Brain microvascular endothelial cell (primary cell): ENCODE results near the gene HHATL.

Experiments
- DNase-seq: peaks from one replicate; pipeline ENCODE4 v3.0.0-alpha.2; 2020
- H3K27ac ChIP-seq: fragments of 250-450 bp; sonication (Bioruptor Pico); 2 replicates; pipeline ENCODE4 v1.5.1; 2020; ENCODE audit warnings: mild to moderate bottlenecking, moderate library complexity
- H3K27me3 ChIP-seq: fragments of 250-450 bp; sonication (Bioruptor Pico); replicated peaks from 2 replicates; pipeline ENCODE4 v1.5.1; 2020; ENCODE audit warnings: mild to moderate bottlenecking
- H3K36me3 ChIP-seq: fragments of 250-450 bp; sonication (Bioruptor Pico); replicated peaks from 2 replicates; pipeline ENCODE4 v1.5.1; 2020; ENCODE audit warnings: mild to moderate bottlenecking
- H3K4me3 ChIP-seq: 2 replicates; pipeline ENCODE4 v1.5.1; 2011; ENCODE audit warnings: low read depth, mild to moderate bottlenecking, control low read depth, low read length, moderate library complexity
- in situ Hi-C: cut with HindIII; loops from 2 replicates; pipeline ENCODE4 v1.10.0; 2017; ENCODE audit warnings: low sequenced_read_pairs, low pct_ligation_motif_present
- TF ChIP-seq, protein P1 (sequence below): IDR thresholded peaks from 2 replicates; pipeline ENCODE4 v1.5.1; 2011; ENCODE audit warnings: low read depth, mild to moderate bottlenecking, moderate library complexity, low read length, control low read depth, inconsistent platforms; ENCODE audit errors: missing control alignments

The HHATL gene

DNA sequence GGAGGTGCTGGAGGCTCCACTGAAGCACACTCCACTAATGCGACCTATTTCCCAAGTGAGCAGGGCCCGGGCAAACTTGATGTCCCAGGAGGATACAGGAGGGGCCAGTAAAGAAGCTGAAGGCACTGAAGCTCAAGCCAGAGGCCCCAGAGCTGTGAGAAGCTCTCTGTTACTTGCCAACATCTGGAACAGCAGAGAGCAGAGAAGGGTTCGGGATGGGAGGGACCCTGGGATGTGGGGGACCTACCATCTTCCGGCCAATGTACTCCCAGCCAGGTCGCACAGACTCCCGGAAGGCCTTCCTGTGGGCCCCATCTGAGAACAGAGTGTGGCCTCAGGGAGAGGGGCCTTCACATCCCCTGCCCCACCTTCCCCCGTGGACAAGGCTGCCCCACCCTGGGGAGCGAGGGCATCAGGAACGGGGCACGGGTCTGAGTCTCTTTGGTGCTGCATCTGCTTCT is 3.1 kb downstream of the HHATL start:
- no peaks in the 10 kb centered on the region for H3K36me3 ChIP-seq
- no peak overlapping the region for H3K4me3 ChIP-seq
- H3K27ac ChIP-seq, result no peak overlapping the region
- no peak for DNase-seq
- TF ChIP-seq, protein P1, sequence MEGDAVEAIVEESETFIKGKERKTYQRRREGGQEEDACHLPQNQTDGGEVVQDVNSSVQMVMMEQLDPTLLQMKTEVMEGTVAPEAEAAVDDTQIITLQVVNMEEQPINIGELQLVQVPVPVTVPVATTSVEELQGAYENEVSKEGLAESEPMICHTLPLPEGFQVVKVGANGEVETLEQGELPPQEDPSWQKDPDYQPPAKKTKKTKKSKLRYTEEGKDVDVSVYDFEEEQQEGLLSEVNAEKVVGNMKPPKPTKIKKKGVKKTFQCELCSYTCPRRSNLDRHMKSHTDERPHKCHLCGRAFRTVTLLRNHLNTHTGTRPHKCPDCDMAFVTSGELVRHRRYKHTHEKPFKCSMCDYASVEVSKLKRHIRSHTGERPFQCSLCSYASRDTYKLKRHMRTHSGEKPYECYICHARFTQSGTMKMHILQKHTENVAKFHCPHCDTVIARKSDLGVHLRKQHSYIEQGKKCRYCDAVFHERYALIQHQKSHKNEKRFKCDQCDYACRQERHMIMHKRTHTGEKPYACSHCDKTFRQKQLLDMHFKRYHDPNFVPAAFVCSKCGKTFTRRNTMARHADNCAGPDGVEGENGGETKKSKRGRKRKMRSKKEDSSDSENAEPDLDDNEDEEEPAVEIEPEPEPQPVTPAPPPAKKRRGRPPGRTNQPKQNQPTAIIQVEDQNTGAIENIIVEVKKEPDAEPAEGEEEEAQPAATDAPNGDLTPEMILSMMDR, result no peak
- in situ Hi-C loops, result no loop called here
- H3K27me3 ChIP-seq, result peaks cover 3% of the 10 kb centered on the region

DNA sequence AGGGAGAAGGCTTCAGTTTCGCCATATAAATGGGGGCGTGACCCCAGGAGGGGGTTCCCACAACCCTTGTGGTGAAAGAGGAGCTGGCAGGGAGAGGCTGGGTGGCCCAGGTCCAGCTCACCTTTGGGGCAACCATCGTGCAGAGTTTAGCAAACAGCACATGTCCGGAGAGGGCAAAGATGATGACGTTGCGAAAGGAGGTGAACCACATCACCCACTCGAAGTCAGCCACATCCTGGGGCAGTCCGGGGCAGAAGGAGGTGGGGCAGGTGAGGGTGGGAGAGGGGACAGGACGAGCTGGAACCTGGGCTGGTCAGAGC is 3.7 kb downstream of the HHATL start:
- Histone ChIP-seq H3K4me3 (no peak overlapping the region), H3K36me3 (no peaks in the 10 kb centered on the region), H3K27ac (no peak overlapping the region), H3K27me3 (peaks cover 3% of the 10 kb centered on the region)
- no peak for DNase-seq
- in situ Hi-C loops, result no loop called here
- TF ChIP-seq, protein P1, result no peak

DNA sequence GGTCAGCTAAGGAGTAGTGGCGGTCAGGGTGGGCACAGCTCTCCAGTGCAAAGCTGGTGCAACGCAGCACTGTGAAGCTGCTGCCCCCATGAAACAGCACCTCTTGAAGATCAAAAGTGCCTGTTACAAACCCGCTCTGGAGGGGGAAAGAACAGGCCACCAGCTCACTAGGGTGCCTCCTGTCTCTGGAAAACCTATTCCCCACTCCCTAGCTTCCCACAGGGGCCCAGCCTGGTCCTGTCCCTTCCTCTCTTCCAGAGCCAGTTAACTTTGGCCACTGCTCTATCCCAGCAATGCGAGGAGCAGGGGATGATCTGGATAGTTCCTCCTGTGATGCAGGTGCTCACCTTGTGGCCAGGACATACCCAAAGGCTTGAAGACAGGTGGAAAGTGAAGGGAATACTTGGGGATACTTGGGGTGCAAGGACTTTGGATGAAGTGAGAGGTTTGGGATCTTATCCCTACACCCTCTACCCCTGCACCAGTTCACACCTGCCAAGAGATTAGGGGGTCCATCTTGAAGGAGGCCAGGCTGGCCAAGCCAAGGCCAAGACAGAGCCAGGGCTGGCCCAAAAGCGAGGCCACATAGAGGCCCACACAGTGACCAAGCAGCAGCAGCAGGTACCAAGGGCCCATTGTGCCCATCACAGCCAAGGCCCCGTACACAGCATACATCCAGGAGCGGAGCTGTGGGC is 4.2 kb downstream of the HHATL start:
- TF ChIP-seq, protein P1, result no peak
- no peak overlapping the region for H3K4me3 ChIP-seq
- in situ Hi-C loops, result no loop called here
- DNase-seq, result no peak
- no peaks in the 10 kb centered on the region for H3K36me3 ChIP-seq
- H3K27ac ChIP-seq, result no peak overlapping the region
- H3K27me3 ChIP-seq, result peaks cover 3% of the 10 kb centered on the region

DNA sequence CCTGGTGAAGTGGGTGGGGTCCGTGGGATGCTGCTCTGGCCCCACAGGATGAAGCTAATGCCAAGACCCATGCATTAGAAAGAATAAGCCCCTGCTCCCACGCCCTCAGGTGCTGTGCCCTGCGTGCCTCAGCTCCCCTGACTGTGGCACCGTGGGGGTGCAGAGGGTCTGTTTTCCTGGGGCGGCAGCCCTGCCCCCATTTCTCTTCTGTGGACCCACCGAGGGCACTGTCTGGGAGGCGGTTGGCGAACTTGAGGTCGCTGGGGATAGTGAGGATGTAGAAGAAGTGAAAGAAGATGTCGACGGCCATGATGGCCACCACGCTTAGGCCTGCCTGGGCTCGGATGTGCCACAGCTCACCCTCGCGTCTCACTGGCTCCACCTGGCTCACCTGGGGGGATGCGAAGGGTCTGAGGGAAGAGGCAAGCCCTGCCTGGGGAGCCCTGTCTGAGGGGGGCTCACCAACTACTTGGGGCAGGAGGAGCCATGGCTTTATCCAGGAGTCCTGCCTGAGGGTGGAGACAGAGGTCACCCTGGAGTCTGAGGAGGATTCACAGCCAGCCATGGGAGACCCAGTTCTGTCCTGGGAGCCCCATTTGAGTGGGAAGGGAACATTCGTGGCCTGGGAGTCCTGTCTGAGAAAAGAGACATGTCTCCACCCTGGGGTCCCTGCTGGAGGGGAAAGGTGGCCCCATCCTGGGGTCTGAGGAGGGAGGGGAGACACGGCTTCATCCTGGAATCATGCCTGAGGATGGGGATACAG is 5.1 kb downstream of the HHATL start:
- H3K4me3 ChIP-seq, result no peak overlapping the region

DNA sequence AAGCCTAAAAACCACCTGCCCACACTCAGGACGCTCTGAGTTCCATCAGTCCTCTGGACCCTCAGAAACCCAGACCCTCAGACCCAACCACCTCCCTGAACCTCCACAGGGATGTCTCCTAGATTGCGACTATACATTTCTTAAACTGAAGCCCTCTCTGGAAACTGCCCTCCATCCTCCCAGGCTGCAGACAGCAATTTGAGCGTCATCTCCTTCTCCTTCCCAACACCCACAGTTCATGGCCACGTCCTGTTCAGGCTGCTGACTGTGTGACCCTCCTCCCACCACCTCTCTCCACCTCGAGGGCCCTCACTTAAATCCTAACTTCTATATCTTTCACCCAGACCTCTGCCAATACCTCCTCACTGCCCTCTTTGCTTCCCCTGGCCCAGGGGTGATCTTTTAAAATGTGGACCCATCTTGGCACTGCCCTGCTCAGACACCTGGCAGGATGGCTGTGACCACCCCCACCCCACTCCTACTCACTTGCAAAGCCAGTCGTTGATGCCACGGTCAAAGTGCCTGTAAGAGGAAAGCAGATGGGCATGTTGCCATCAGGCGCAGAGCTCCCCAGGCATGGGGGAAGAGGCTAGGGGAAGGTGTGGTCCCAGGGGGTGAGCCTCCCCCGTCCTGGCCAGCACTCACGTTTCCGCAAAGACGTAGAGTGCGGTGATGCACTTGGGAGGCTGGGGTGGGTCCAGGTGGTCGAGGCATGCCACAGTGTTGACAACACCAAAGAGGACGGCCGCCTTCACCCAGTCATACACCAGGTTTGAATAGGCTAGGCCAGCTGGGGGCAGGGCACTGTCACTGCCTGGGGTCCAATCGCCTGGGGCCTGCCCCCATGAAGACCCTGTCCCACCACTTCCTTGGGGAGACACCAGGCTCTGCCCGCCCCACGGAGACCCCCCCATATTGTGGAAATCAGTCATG is 6.0 kb downstream of the HHATL start:
- DNase-seq, result no peak
- no peak overlapping the region for H3K27ac ChIP-seq
- H3K36me3 ChIP-seq, result no peaks in the 10 kb centered on the region
- in situ Hi-C loops, result no loop called here
- TF ChIP-seq, protein P1, result no peak
- peaks cover 3% of the 10 kb centered on the region for H3K27me3 ChIP-seq
- H3K4me3 ChIP-seq, result no peak overlapping the region

More for the DNA sequence above, 5.1 kb downstream of the HHATL start:
- peaks cover 3% of the 10 kb centered on the region for H3K27me3 ChIP-seq
- DNase-seq, result no peak
- TF ChIP-seq, protein P1, result no peak
- H3K27ac ChIP-seq, result no peak overlapping the region
- in situ Hi-C loops, result no loop called here
- no peaks in the 10 kb centered on the region for H3K36me3 ChIP-seq
